HepG2 (cell line): ENCODE results near the gene SMTNL1. TPM values are rescaled to one million over a fixed set of nuclear protein-coding genes. Genes with fewer than 3 reads are reported as not detected.

ENCODE experiments used
- AGO1 ChIP-seq: fragments of 200-400 bp; formaldehyde crosslinking; IDR thresholded peaks from 2 replicates; pipeline ENCODE4 v1.6.1; 2017; ENCODE audit warnings: mild to moderate bottlenecking, low read depth, low read length, moderate library complexity; ENCODE audit not compliant: poor library complexity, severe bottlenecking
- CREB1 ChIP-seq, 2 experiments: fragments of 450-650 bp in 1 of 2; IDR thresholded peaks; 2 replicates each; pipeline ENCODE4 v1.6.1; 2016 to 2017; ENCODE audit warnings: control low read depth in 1 of 2, mild to moderate bottlenecking in 1 of 2, missing compliant biosample characterization in 1 of 2, missing genetic modification characterization in 1 of 2
- DPF2 ChIP-seq: sonication (generic); formaldehyde crosslinking; IDR thresholded peaks from 2 replicates; pipeline ENCODE4 v1.4.0; 2020; ENCODE audit warnings: mild to moderate bottlenecking, low read depth, missing genetic modification reagents, borderline replicate concordance
- FOXJ3 ChIP-seq: sonication (generic); formaldehyde crosslinking; IDR thresholded peaks from 2 replicates; pipeline ENCODE4 v1.4.0; 2020; ENCODE audit warnings: missing genetic modification reagents, mild to moderate bottlenecking, borderline replicate concordance
- FOXM1 ChIP-seq: sonication (generic); formaldehyde crosslinking; IDR thresholded peaks from 2 replicates; pipeline ENCODE4 v1.5.0; 2020; ENCODE audit warnings: missing genetic modification reagents
- GABPB1 ChIP-seq: IDR thresholded peaks from 2 replicates; pipeline ENCODE4 v1.6.1; 2016; ENCODE audit warnings: mild to moderate bottlenecking, missing genetic modification reagents, moderate library complexity, missing compliant biosample characterization
- KDM2A ChIP-seq: sonication (generic); formaldehyde crosslinking; IDR thresholded peaks from 2 replicates; pipeline ENCODE4 v1.4.0; 2020; ENCODE audit warnings: low read depth, missing genetic modification reagents, borderline replicate concordance
- KLF12 ChIP-seq: sonication (generic); formaldehyde crosslinking; IDR thresholded peaks from 2 replicates; pipeline ENCODE4 v1.4.0; 2020; ENCODE audit warnings: missing genetic modification reagents, borderline replicate concordance
- MED1 ChIP-seq: sonication (generic); formaldehyde crosslinking; IDR thresholded peaks from 2 replicates; pipeline ENCODE4 v1.4.0; 2020; ENCODE audit warnings: missing genetic modification reagents
- PCBP1 ChIP-seq: fragments of 200-400 bp; formaldehyde crosslinking; IDR thresholded peaks from 2 replicates; pipeline ENCODE4 v1.6.1; 2017; ENCODE audit warnings: mild to moderate bottlenecking, low read depth, low read length, borderline replicate concordance
- TRIM24 ChIP-seq: sonication (generic); formaldehyde crosslinking; IDR thresholded peaks from 2 replicates; pipeline ENCODE4 v1.8.0; 2022; ENCODE audit warnings: mild to moderate bottlenecking, missing genetic modification reagents
- ZBTB7A ChIP-seq: sonication (generic); formaldehyde crosslinking; IDR thresholded peaks from 2 replicates; pipeline ENCODE4 v1.8.0; 2022; ENCODE audit warnings: mild to moderate bottlenecking, missing genetic modification reagents
- ZBTB8A ChIP-seq: sonication (generic); formaldehyde crosslinking; IDR thresholded peaks from 2 replicates; pipeline ENCODE4 v1.4.0; 2020; ENCODE audit warnings: mild to moderate bottlenecking, low read depth, missing genetic modification reagents, borderline replicate concordance
- ZNF136 ChIP-seq: sonication (generic); formaldehyde crosslinking; IDR thresholded peaks from 2 replicates; pipeline ENCODE4 v1.8.1; 2022; ENCODE audit warnings: low read depth, mild to moderate bottlenecking, moderate library complexity, missing genetic modification reagents
- ZNF530 ChIP-seq: sonication (generic); formaldehyde crosslinking; IDR thresholded peaks from 2 replicates; pipeline ENCODE4 v1.5.0; 2020; ENCODE audit warnings: low read depth, mild to moderate bottlenecking, missing genetic modification reagents
- ZNF562 ChIP-seq: sonication (generic); formaldehyde crosslinking; IDR thresholded peaks from 2 replicates; pipeline ENCODE4 v1.8.0; 2022; ENCODE audit warnings: missing genetic modification reagents, borderline replicate concordance
- ZNF598 ChIP-seq: sonication (generic); formaldehyde crosslinking; IDR thresholded peaks from 2 replicates; pipeline ENCODE4 v1.5.1; 2020; ENCODE audit warnings: mild to moderate bottlenecking, missing genetic modification reagents, borderline replicate concordance
- ZNF761 ChIP-seq: sonication (generic); formaldehyde crosslinking; conservative IDR thresholded peaks from 2 replicates; pipeline ENCODE4 v1.4.0; 2020; ENCODE audit warnings: mild to moderate bottlenecking, missing genetic modification reagents
- ZNF788 ChIP-seq: sonication (generic); formaldehyde crosslinking; IDR thresholded peaks from 2 replicates; pipeline ENCODE4 v1.5.0; 2020; ENCODE audit warnings: mild to moderate bottlenecking, missing genetic modification reagents, borderline replicate concordance
- ZNF891 ChIP-seq: sonication (generic); formaldehyde crosslinking; IDR thresholded peaks from 2 replicates; pipeline ENCODE4 v1.5.0; 2020; ENCODE audit warnings: mild to moderate bottlenecking, missing genetic modification reagents
- polyA plus RNA-seq, 8 experiments: library from polyadenylated mRNA; depleted of rRNA in 3 of 8; stranded (reverse) in 7 of 8; unstranded in 1 of 8; fragments of >200 nt; fragmentation: Illumina TruSeq in 4 of 8; extraction: Trizol in 4 of 8; gene quantifications; 2 replicates each; pipeline versions ENCODE4 v1.2.1 to v1.2.3, GENCODE V29; 2011 to 2016; ENCODE audit warnings: low read depth in 4 of 8, missing spikeins in 1 of 8, mixed read lengths in 1 of 8; ENCODE audit not compliant: insufficient read depth in 1 of 8
- total RNA-seq, 5 experiments: library from RNA; depleted of rRNA; stranded (reverse); fragments of >200 nt; fragmentation: Illumina TruSeq; extraction: Trizol; gene quantifications; 2 replicates each; pipeline ENCODE4 v1.2.3, GENCODE V29; 2016; ENCODE audit warnings: low read depth in 1 of 5
- TF ChIP-seq, protein P1 (sequence below): sonication (generic); formaldehyde crosslinking; IDR thresholded peaks from 2 replicates; pipeline ENCODE4 v1.5.1; 2020; ENCODE audit warnings: mild to moderate bottlenecking, missing genetic modification reagents
- TF ChIP-seq, protein P2 (sequence below): sonication (generic); formaldehyde crosslinking; IDR thresholded peaks from 2 replicates; pipeline ENCODE4 v1.4.0; 2020; ENCODE audit warnings: missing genetic modification reagents, borderline replicate concordance
- TF ChIP-seq, protein P3 (sequence below): IDR thresholded peaks from 2 replicates; pipeline ENCODE4 v1.6.1; 2016; ENCODE audit warnings: missing genetic modification reagents, missing compliant biosample characterization

Gene SMTNL1
- total and polyA plus RNA-seq, 2 of the 13 experiments (the other 11 are each of a cell fraction or from before 2014, with no cell fraction given) = 0.04 TPM; not detected in 1

DNA sequence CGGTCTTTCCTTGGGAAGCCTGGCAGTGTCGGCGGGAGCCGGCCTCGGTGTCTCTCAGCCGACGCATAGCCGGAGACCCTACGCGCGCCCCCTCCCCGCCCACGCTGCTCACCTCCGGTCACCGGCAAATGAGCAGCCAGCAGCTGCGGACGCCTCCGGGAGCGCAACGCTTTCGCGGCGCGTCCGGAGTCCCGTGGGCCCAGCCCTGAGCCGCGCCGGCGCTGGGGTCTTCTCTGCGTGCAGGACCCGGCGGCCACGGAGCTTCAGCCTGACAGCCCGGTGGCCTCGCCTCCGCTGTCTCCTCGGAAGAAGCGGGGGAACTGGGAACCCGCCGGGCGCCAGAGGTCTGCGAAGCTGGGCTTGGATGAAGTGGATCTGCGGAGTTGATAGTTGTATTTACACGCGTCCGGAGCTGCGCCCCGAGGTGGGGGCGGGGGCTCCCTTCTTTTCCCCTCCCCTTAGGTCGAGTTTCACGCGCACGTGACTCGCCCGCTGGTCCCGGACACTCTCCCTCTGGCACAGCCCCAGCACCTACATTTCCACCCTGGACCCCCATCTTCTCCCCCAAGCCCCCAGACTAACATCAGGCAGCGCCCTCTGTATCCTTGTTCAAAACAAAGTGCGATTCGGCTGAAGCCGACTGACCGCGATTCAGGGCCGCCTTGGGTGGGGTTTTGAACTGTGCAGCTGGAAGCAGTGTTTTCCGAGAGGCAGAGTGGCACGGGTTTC lies 21.9 kb upstream of the SMTNL1 start, which contains the start of gene SLC43A1 (continued):
- TF ChIP-seq GABPB1 (CRISPR knock-in tag) (peak; percentile 65; the same call in 1 of the 2 replicates), ZNF598 (CRISPR knock-in tag) (0 out of 2 replicates have a peak, but pooled peaks have one; percentile 11), ZNF761 (peak; percentile 58; the same call in 1 of the 2 replicates), ZNF891 (CRISPR knock-in tag) (peak; percentile 54; the same call in 1 of the 2 replicates), FOXJ3 (CRISPR knock-in tag) (peak; percentile 43; the same call in 1 of the 2 replicates), KLF12 (peak; percentile 73; the same call in 1 of the 2 replicates), MED1 (CRISPR knock-in tag) (peak; percentile 66), ZNF136 (CRISPR knock-in tag) (no peak), TRIM24 (CRISPR knock-in tag) (no peak), AGO1 (no peak), ZBTB8A (CRISPR knock-in tag) (no peak; the same call in 1 of the 2 replicates), FOXM1 (CRISPR knock-in tag) (no peak), CREB1 (IDR thresholded peaks at IDR 0.05) (no peak), CREB1 (CRISPR knock-in tag; IDR thresholded peaks at IDR 0.05) (no peak), ZNF530 (CRISPR knock-in tag) (0 out of 2 replicates have a peak, but pooled peaks have one; percentile 70), PCBP1 (0 out of 2 replicates have a peak, but pooled peaks have one; percentile 54), ZNF562 (CRISPR knock-in tag) (no peak), ZNF788 (CRISPR knock-in tag) (peak; percentile 50; the same call in 1 of the 2 replicates), ZBTB7A (peak; percentile 77), KDM2A (CRISPR knock-in tag) (peak; percentile 84; the same call in 1 of the 2 replicates), DPF2 (no peak)
- TF ChIP-seq, protein P1, sequence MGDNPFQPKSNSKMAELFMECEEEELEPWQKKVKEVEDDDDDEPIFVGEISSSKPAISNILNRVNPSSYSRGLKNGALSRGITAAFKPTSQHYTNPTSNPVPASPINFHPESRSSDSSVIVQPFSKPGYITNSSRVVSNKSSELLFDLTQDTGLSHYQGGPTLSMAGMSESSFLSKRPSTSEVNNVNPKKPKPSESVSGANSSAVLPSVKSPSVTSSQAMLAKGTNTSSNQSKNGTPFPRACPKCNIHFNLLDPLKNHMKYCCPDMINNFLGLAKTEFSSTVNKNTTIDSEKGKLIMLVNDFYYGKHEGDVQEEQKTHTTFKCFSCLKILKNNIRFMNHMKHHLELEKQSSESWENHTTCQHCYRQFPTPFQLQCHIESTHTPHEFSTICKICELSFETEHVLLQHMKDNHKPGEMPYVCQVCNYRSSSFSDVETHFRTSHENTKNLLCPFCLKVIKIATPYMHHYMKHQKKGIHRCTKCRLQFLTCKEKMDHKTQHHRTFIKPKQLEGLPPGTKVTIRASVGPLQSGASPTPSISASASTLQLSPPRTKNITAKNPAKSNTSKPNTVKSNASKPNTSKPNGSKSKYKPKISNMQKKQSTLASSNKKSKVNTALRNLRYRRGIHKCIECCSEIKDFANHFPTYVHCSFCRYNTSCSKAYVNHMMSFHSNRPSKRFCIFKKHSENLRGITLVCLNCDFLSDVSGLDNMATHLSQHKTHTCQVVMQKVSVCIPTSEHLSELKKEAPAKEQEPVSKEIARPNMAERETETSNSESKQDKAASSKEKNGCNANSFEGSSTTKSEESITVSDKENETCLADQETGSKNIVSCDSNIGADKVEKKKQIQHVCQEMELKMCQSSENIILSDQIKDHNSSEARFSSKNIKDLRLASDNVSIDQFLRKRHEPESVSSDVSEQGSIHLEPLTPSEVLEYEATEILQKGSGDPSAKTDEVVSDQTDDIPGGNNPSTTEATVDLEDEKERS (CRISPR knock-in tag) = no peak
- TF ChIP-seq, protein P2, sequence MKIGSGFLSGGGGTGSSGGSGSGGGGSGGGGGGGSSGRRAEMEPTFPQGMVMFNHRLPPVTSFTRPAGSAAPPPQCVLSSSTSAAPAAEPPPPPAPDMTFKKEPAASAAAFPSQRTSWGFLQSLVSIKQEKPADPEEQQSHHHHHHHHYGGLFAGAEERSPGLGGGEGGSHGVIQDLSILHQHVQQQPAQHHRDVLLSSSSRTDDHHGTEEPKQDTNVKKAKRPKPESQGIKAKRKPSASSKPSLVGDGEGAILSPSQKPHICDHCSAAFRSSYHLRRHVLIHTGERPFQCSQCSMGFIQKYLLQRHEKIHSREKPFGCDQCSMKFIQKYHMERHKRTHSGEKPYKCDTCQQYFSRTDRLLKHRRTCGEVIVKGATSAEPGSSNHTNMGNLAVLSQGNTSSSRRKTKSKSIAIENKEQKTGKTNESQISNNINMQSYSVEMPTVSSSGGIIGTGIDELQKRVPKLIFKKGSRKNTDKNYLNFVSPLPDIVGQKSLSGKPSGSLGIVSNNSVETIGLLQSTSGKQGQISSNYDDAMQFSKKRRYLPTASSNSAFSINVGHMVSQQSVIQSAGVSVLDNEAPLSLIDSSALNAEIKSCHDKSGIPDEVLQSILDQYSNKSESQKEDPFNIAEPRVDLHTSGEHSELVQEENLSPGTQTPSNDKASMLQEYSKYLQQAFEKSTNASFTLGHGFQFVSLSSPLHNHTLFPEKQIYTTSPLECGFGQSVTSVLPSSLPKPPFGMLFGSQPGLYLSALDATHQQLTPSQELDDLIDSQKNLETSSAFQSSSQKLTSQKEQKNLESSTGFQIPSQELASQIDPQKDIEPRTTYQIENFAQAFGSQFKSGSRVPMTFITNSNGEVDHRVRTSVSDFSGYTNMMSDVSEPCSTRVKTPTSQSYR (CRISPR knock-in tag) = peak; percentile 53; the same call in 1 of the 2 replicates
- TF ChIP-seq, protein P3, sequence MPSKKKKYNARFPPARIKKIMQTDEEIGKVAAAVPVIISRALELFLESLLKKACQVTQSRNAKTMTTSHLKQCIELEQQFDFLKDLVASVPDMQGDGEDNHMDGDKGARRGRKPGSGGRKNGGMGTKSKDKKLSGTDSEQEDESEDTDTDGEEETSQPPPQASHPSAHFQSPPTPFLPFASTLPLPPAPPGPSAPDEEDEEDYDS (CRISPR knock-in tag) = peak; percentile 73
